Erythroblast (primary cell): Measurements from ENCODE around the gene DSP.

Experiments
- GATA1 ChIP-seq: IDR thresholded peaks from 2 replicates; pipeline ENCODE4 v1.6.1; 2011; ENCODE audit warnings: low read depth, mild to moderate bottlenecking, control low read depth, low read length, moderate library complexity
- POLR2A ChIP-seq: IDR thresholded peaks from 2 replicates; pipeline ENCODE4 v1.6.1; 2011; ENCODE audit warnings: mild to moderate bottlenecking, low read length

DNA sequence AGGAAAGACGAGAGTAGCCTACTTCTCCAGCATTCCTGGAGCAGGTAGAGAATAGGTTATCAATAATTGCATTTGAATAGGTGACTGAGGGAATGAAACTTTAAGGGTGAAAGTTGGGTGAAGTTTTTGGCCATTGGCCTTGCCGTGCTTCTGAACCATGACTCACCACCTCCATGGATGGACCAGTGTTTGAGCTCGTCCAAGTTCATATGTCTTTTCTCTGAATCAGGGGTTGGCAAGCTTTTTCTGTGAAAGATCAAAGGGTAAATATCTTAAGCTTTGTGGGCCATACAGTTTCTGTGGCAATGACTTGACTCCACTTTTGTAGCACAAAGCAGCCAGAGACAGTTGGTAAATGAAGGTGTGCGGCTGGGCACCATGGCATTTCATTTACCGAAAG lies 80.3 kb downstream of the DSP start:
- TF ChIP-seq POLR2A (no peak), GATA1 (no peak)
